Vagina (tissue), 2 donors: ENCODE data around the gene ZNF385A. TPM values are rescaled to one million over a fixed set of nuclear protein-coding genes. Genes with fewer than 3 reads are reported as not detected.

ENCODE experiments used
- DNase-seq, 2 donors: peaks; one replicate each; pipeline ENCODE4 v3.0.0-alpha.2; 2017; ENCODE audit errors: extremely low spot score in 2 of 2
- H3K27ac ChIP-seq: fragments of 200-600 bp; sonication (generic); one replicate; pipeline ENCODE4 v1.5.1; 2019
- H3K27me3 ChIP-seq: fragments of 200-600 bp; sonication (generic); one replicate; pipeline ENCODE4 v1.5.1; 2019
- H3K36me3 ChIP-seq, 2 donors: fragments of 200-600 bp; sonication (generic); one replicate each; pipeline ENCODE4 v1.5.1; 2017 to 2019
- H3K4me1 ChIP-seq: fragments of 200-600 bp; sonication (generic); one replicate; pipeline ENCODE4 v1.5.1; 2019
- H3K4me3 ChIP-seq, 2 donors: fragments of 200-600 bp; sonication (generic); 1 replicate in 1 of 2; 2 replicates in 1 of 2; pipeline ENCODE4 v1.5.1; 2016 to 2019
- H3K9me3 ChIP-seq: fragments of 200-600 bp; sonication (generic); one replicate; pipeline ENCODE4 v1.5.1; 2019
- POLR2A ChIP-seq, 2 donors: fragments of 450-650 bp; IDR thresholded peaks; one replicate each; pipeline ENCODE4 v1.6.1; 2017; ENCODE audit warnings: antibody characterized with exemption in 2 of 2, mild to moderate bottlenecking in 2 of 2, moderate library complexity in 2 of 2
- POLR2AphosphoS5 ChIP-seq, 2 donors: sonication (generic); formaldehyde crosslinking; IDR thresholded peaks; one replicate each; pipeline ENCODE4 v1.9.0; 2017; ENCODE audit warnings: antibody characterized with exemption in 2 of 2, mild to moderate bottlenecking in 2 of 2, low read depth in 1 of 2; ENCODE audit not compliant: insufficient read depth in 1 of 2
- intact Hi-C: fragments of 100-400 bp; cut with DNase I; formaldehyde crosslinking; loops from one replicate; pipeline ENCODE4 v1.15.1; 2023
- total RNA-seq: library from RNA; depleted of rRNA; stranded (reverse); fragments of >200 nt; gene quantifications from one replicate; pipeline ENCODE4 v1.2.3, GENCODE V29; 2016
- TF ChIP-seq, protein P1 (sequence below), 3 experiments: fragments of 450-650 bp in 2 of 3; fragments of 200-600 bp in 1 of 3; sonication (generic) in 1 of 3; IDR thresholded peaks; one replicate each; pipeline ENCODE4 v1.5.1; 2017 to 2019; ENCODE audit warnings: antibody characterized with exemption in 3 of 3, mild to moderate bottlenecking in 2 of 3, moderate library complexity in 2 of 3

ZNF385A gene
- total RNA-seq = 38.8 TPM

- no peak for DNase-seq
- intact Hi-C loops = no loop called here
- H3K4me1 ChIP-seq = peaks cover 66% of the 10 kb centered on the region
- H3K27ac ChIP-seq = peak within 1 kb of the TSS; percentile 93
- no peaks in the 10 kb centered on the region for H3K9me3 ChIP-seq
- TF ChIP-seq, protein P1, sequence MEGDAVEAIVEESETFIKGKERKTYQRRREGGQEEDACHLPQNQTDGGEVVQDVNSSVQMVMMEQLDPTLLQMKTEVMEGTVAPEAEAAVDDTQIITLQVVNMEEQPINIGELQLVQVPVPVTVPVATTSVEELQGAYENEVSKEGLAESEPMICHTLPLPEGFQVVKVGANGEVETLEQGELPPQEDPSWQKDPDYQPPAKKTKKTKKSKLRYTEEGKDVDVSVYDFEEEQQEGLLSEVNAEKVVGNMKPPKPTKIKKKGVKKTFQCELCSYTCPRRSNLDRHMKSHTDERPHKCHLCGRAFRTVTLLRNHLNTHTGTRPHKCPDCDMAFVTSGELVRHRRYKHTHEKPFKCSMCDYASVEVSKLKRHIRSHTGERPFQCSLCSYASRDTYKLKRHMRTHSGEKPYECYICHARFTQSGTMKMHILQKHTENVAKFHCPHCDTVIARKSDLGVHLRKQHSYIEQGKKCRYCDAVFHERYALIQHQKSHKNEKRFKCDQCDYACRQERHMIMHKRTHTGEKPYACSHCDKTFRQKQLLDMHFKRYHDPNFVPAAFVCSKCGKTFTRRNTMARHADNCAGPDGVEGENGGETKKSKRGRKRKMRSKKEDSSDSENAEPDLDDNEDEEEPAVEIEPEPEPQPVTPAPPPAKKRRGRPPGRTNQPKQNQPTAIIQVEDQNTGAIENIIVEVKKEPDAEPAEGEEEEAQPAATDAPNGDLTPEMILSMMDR (IDR thresholded peaks at IDR 0.05) = no peak
- TF ChIP-seq POLR2AphosphoS5 (IDR thresholded peaks at IDR 0.05; ENCODE audit: insufficient read depth in 1 of 2, low read depth in 1 of 2) (no peak), POLR2A (IDR thresholded peaks at IDR 0.05) (no peak)
- no peaks in the 10 kb centered on the region for H3K36me3 ChIP-seq
- H3K4me3 ChIP-seq = no peak within 1 kb of the TSS
- H3K27me3 ChIP-seq = no peaks in the 10 kb centered on the region
Measured at GRCh38 chr12:54384591-54385041, at the start of gene ZNF385A. ZNF385A (minus strand) TSS chr12:54384733; CDS start chr12:54384514, 219 bp downstream.

- Histone ChIP-seq H3K9me3 (no peaks in the 10 kb centered on the region), H3K36me3 (no peaks in the 10 kb centered on the region), H3K4me3 (peak overlapping the region in 1 of 2 donors; percentile 5), H3K27ac (peak overlapping the region; percentile 33), H3K4me1 (peaks cover 32% of the 10 kb centered on the region), H3K27me3 (no peaks in the 10 kb centered on the region)
- DNase-seq = no peak
- TF ChIP-seq, protein P1 (IDR thresholded peaks at IDR 0.05) = no peak
- TF ChIP-seq POLR2AphosphoS5 (IDR thresholded peaks at IDR 0.05; ENCODE audit: insufficient read depth in 1 of 2, low read depth in 1 of 2) (no peak), POLR2A (IDR thresholded peaks at IDR 0.05) (no peak)
- intact Hi-C loops = no loop called here
Measured at GRCh38 chr12:54432815-54433164, 48.3 kb upstream of the ZNF385A start.

- intact Hi-C loops = no loop called here
- peaks cover 37% of the 10 kb centered on the region for H3K4me1 ChIP-seq
- DNase-seq = no peak
Measured at GRCh38 chr12:54431911-54432814, 47.6 kb upstream of the ZNF385A start.

DNA sequence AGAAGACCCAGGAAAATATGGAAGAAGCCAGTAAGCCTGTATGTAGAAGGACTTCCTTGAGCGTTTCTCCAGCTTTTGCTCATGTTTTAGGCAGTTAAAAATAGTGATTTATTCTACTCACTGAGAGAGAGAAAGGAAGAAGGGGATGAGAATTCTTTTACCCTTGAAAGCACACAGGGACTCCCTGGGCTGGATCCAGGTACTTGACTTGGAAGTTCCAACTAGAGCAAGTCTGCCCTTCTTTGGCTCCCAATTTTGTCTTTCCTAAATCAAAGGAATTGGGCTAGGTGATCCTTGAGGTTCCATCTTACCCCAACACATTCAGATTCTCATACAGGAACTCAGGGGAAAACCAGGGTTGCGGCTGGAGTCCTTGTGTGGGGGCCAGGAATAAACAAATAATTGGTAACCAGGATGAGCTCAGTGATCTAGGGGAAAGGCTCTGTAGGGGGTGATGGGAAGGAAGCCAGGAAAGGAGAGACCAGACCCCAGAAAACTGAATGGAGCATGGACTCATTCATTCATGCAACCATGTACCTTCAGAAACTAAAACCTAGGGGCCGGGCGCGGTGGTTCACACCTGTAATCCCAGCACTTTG, 46.0 kb upstream of the ZNF385A start:
- TF ChIP-seq, protein P1 (IDR thresholded peaks at IDR 0.05) = no peak
- no peak for TF ChIP-seq POLR2AphosphoS5 (IDR thresholded peaks at IDR 0.05; ENCODE audit: insufficient read depth in 1 of 2, low read depth in 1 of 2)
- TF ChIP-seq POLR2A (IDR thresholded peaks at IDR 0.05) = no peak
- Histone ChIP-seq H3K27ac (no peak overlapping the region), H3K9me3 (no peaks in the 10 kb centered on the region), H3K4me3 (no peak overlapping the region), H3K36me3 (no peaks in the 10 kb centered on the region), H3K27me3 (no peaks in the 10 kb centered on the region), H3K4me1 (peaks cover 52% of the 10 kb centered on the region)
- intact Hi-C loops = no loop called here
- no peak for DNase-seq

More at GRCh38 chr12:54431911-54432814, 47.6 kb upstream of the ZNF385A start:
- Histone ChIP-seq H3K27ac (peak overlapping the region; percentile 33), H3K9me3 (no peaks in the 10 kb centered on the region), H3K27me3 (no peaks in the 10 kb centered on the region), H3K4me3 (peak overlapping the region in 1 of 2 donors; percentile 5), H3K36me3 (no peaks in the 10 kb centered on the region)
- TF ChIP-seq POLR2A (IDR thresholded peaks at IDR 0.05) (no peak), POLR2AphosphoS5 (IDR thresholded peaks at IDR 0.05; ENCODE audit: insufficient read depth in 1 of 2, low read depth in 1 of 2) (peak in 1 of 2 donors; percentile 47)
- TF ChIP-seq, protein P1 (IDR thresholded peaks at IDR 0.05) = no peak
